ENCODE data around the gene ZSWIM6. TPM values are rescaled to one million over a fixed set of nuclear protein-coding genes. Genes with fewer than 3 reads are reported as not detected.
A peak's percentile ranks its signal among the peaks of the same experiment; 100 is the strongest.
"Not testable (repeated sequence)": the region's sequence is repeated elsewhere in the genome, so short reads cannot be mapped to it uniquely, and the experiment has no call there.

The ZSWIM6 gene
- total RNA-seq, 1 donor from 2014 or later, result 9.9 TPM

GRCh38 chr5:61413205-61413604, 81.1 kb downstream of the ZSWIM6 start:
- not testable (repeated sequence) for H3K27ac ChIP-seq (ENCODE audit: low read depth, low read length); H3K36me3 ChIP-seq (ENCODE audit: control insufficient read depth in 3 of 3, insufficient read depth in 3 of 3, low read length in 3 of 3); H3K4me3 ChIP-seq (ENCODE audit: low read length in 3 of 3); H3K27me3 ChIP-seq (ENCODE audit: control insufficient read depth in 3 of 3, insufficient read depth in 3 of 3, low read length in 3 of 3); H3K9me3 ChIP-seq (ENCODE audit: control insufficient read depth in 3 of 3, low read length in 3 of 3); H3K9ac ChIP-seq (ENCODE audit: low read depth in 1 of 3, low read length in 3 of 3)
- H3K4me1 ChIP-seq (ENCODE audit: control insufficient read depth in 3 of 3, insufficient read depth in 3 of 3, low read length in 3 of 3), result peaks cover 4 to 13% (median 7%) of the 10 kb centered on the region in 3 donors

- no peak overlapping the region for H3K4me3 ChIP-seq (ENCODE audit: low read length in 3 of 3)
Measured at GRCh38 chr5:61414806-61415205, 82.7 kb downstream of the ZSWIM6 start.

GRCh38 chr5:61416010-61416409, 84.0 kb downstream of the ZSWIM6 start:
- Histone ChIP-seq H3K9me3 (ENCODE audit: control insufficient read depth in 3 of 3, low read length in 3 of 3) (no peaks in the 10 kb centered on the region), H3K27ac (ENCODE audit: low read depth, low read length) (no peak overlapping the region), H3K4me1 (ENCODE audit: control insufficient read depth in 3 of 3, insufficient read depth in 3 of 3, low read length in 3 of 3) (peaks cover 0 to 3% (median 0%) of the 10 kb centered on the region in 3 donors), H3K27me3 (ENCODE audit: control insufficient read depth in 3 of 3, insufficient read depth in 3 of 3, low read length in 3 of 3) (no peaks in the 10 kb centered on the region), H3K36me3 (ENCODE audit: control insufficient read depth in 3 of 3, insufficient read depth in 3 of 3, low read length in 3 of 3) (no peaks in the 10 kb centered on the region), H3K4me3 (ENCODE audit: low read length in 3 of 3) (no peak overlapping the region), H3K9ac (ENCODE audit: low read depth in 1 of 3, low read length in 3 of 3) (no peak overlapping the region)

More at GRCh38 chr5:61414806-61415205, 82.7 kb downstream of the ZSWIM6 start:
- Histone ChIP-seq H3K36me3 (ENCODE audit: control insufficient read depth in 3 of 3, insufficient read depth in 3 of 3, low read length in 3 of 3) (no peaks in the 10 kb centered on the region), H3K9me3 (ENCODE audit: control insufficient read depth in 3 of 3, low read length in 3 of 3) (no peaks in the 10 kb centered on the region), H3K27me3 (ENCODE audit: control insufficient read depth in 3 of 3, insufficient read depth in 3 of 3, low read length in 3 of 3) (no peaks in the 10 kb centered on the region), H3K9ac (ENCODE audit: low read depth in 1 of 3, low read length in 3 of 3) (no peak overlapping the region), H3K27ac (ENCODE audit: low read depth, low read length) (no peak overlapping the region), H3K4me1 (ENCODE audit: control insufficient read depth in 3 of 3, insufficient read depth in 3 of 3, low read length in 3 of 3) (peaks cover 0 to 3% (median 3%) of the 10 kb centered on the region in 3 donors)

- Histone ChIP-seq H3K36me3 (ENCODE audit: control insufficient read depth in 3 of 3, insufficient read depth in 3 of 3, low read length in 3 of 3) (no peaks in the 10 kb centered on the region), H3K4me3 (ENCODE audit: low read length in 3 of 3) (no peak overlapping the region), H3K4me1 (ENCODE audit: control insufficient read depth in 3 of 3, insufficient read depth in 3 of 3, low read length in 3 of 3) (peaks cover 0 to 3% (median 0%) of the 10 kb centered on the region in 3 donors), H3K27ac (ENCODE audit: low read depth, low read length) (no peak overlapping the region), H3K27me3 (ENCODE audit: control insufficient read depth in 3 of 3, insufficient read depth in 3 of 3, low read length in 3 of 3) (no peaks in the 10 kb centered on the region), H3K9me3 (ENCODE audit: control insufficient read depth in 3 of 3, low read length in 3 of 3) (no peaks in the 10 kb centered on the region), H3K9ac (ENCODE audit: low read depth in 1 of 3, low read length in 3 of 3) (no peak overlapping the region)
Measured at GRCh38 chr5:61416420-61416819, 84.4 kb downstream of the ZSWIM6 start.

GRCh38 chr5:61417340-61417739, 85.3 kb downstream of the ZSWIM6 start:
- Histone ChIP-seq H3K9me3 (ENCODE audit: control insufficient read depth in 3 of 3, low read length in 3 of 3) (no peaks in the 10 kb centered on the region), H3K4me1 (ENCODE audit: control insufficient read depth in 3 of 3, insufficient read depth in 3 of 3, low read length in 3 of 3) (peaks cover 0 to 3% (median 0%) of the 10 kb centered on the region in 3 donors), H3K4me3 (ENCODE audit: low read length in 3 of 3) (no peak overlapping the region), H3K27me3 (ENCODE audit: control insufficient read depth in 3 of 3, insufficient read depth in 3 of 3, low read length in 3 of 3) (no peaks in the 10 kb centered on the region), H3K9ac (ENCODE audit: low read depth in 1 of 3, low read length in 3 of 3) (no peak overlapping the region), H3K27ac (ENCODE audit: low read depth, low read length) (no peak overlapping the region), H3K36me3 (ENCODE audit: control insufficient read depth in 3 of 3, insufficient read depth in 3 of 3, low read length in 3 of 3) (no peaks in the 10 kb centered on the region)

- Histone ChIP-seq H3K4me3 (ENCODE audit: low read length in 3 of 3) (no peak overlapping the region), H3K27me3 (ENCODE audit: control insufficient read depth in 3 of 3, insufficient read depth in 3 of 3, low read length in 3 of 3) (no peaks in the 10 kb centered on the region), H3K4me1 (ENCODE audit: control insufficient read depth in 3 of 3, insufficient read depth in 3 of 3, low read length in 3 of 3) (peaks cover 0 to 3% (median 0%) of the 10 kb centered on the region in 3 donors), H3K9ac (ENCODE audit: low read depth in 1 of 3, low read length in 3 of 3) (no peak overlapping the region), H3K27ac (ENCODE audit: low read depth, low read length) (no peak overlapping the region), H3K36me3 (ENCODE audit: control insufficient read depth in 3 of 3, insufficient read depth in 3 of 3, low read length in 3 of 3) (no peaks in the 10 kb centered on the region), H3K9me3 (ENCODE audit: control insufficient read depth in 3 of 3, low read length in 3 of 3) (no peaks in the 10 kb centered on the region)
Measured at GRCh38 chr5:61417851-61418250, 85.8 kb downstream of the ZSWIM6 start.

GRCh38 chr5:61419106-61419505, 87.0 kb downstream of the ZSWIM6 start:
- no peak overlapping the region for H3K27ac ChIP-seq (ENCODE audit: low read depth, low read length)
- no peaks in the 10 kb centered on the region for H3K27me3 ChIP-seq (ENCODE audit: control insufficient read depth in 3 of 3, insufficient read depth in 3 of 3, low read length in 3 of 3)
- H3K9ac ChIP-seq (ENCODE audit: low read depth in 1 of 3, low read length in 3 of 3), result no peak overlapping the region
- H3K4me1 ChIP-seq (ENCODE audit: control insufficient read depth in 3 of 3, insufficient read depth in 3 of 3, low read length in 3 of 3), result peaks cover 4 to 10% (median 8%) of the 10 kb centered on the region in 3 donors
- H3K9me3 ChIP-seq (ENCODE audit: control insufficient read depth in 3 of 3, low read length in 3 of 3), result no peaks in the 10 kb centered on the region
- no peak overlapping the region for H3K4me3 ChIP-seq (ENCODE audit: low read length in 3 of 3)
- no peaks in the 10 kb centered on the region for H3K36me3 ChIP-seq (ENCODE audit: control insufficient read depth in 3 of 3, insufficient read depth in 3 of 3, low read length in 3 of 3)

- Histone ChIP-seq H3K9me3 (ENCODE audit: control insufficient read depth in 3 of 3, low read length in 3 of 3) (no peaks in the 10 kb centered on the region), H3K27ac (ENCODE audit: low read depth, low read length) (no peak overlapping the region), H3K36me3 (ENCODE audit: control insufficient read depth in 3 of 3, insufficient read depth in 3 of 3, low read length in 3 of 3) (no peaks in the 10 kb centered on the region), H3K9ac (ENCODE audit: low read depth in 1 of 3, low read length in 3 of 3) (no peak overlapping the region), H3K4me3 (ENCODE audit: low read length in 3 of 3) (no peak overlapping the region), H3K27me3 (ENCODE audit: control insufficient read depth in 3 of 3, insufficient read depth in 3 of 3, low read length in 3 of 3) (no peaks in the 10 kb centered on the region), H3K4me1 (ENCODE audit: control insufficient read depth in 3 of 3, insufficient read depth in 3 of 3, low read length in 3 of 3) (peaks cover 8 to 10% (median 8%) of the 10 kb centered on the region in 3 donors)
Measured at GRCh38 chr5:61420016-61420415, 88.0 kb downstream of the ZSWIM6 start.

- not testable (repeated sequence) for H3K27ac ChIP-seq (ENCODE audit: low read depth, low read length); H3K9me3 ChIP-seq (ENCODE audit: control insufficient read depth in 3 of 3, low read length in 3 of 3); H3K9ac ChIP-seq (ENCODE audit: low read depth in 1 of 3, low read length in 3 of 3); H3K36me3 ChIP-seq (ENCODE audit: control insufficient read depth in 3 of 3, insufficient read depth in 3 of 3, low read length in 3 of 3); H3K27me3 ChIP-seq (ENCODE audit: control insufficient read depth in 3 of 3, insufficient read depth in 3 of 3, low read length in 3 of 3); H3K4me3 ChIP-seq (ENCODE audit: low read length in 3 of 3)
- H3K4me1 ChIP-seq (ENCODE audit: control insufficient read depth in 3 of 3, insufficient read depth in 3 of 3, low read length in 3 of 3), result peaks cover 8 to 16% (median 15%) of the 10 kb centered on the region in 3 donors
Measured at GRCh38 chr5:61421262-61421661, 89.2 kb downstream of the ZSWIM6 start.

- Histone ChIP-seq H3K9ac (ENCODE audit: low read depth in 1 of 3, low read length in 3 of 3) (peak overlapping the region in 2 of 3 donors; percentile 14 to 28), H3K27me3 (ENCODE audit: control insufficient read depth in 3 of 3, insufficient read depth in 3 of 3, low read length in 3 of 3) (no peaks in the 10 kb centered on the region), H3K4me3 (ENCODE audit: low read length in 3 of 3) (peak overlapping the region in 2 of 3 donors; percentile 25 to 54), H3K27ac (ENCODE audit: low read depth, low read length) (no peak overlapping the region), H3K9me3 (ENCODE audit: control insufficient read depth in 3 of 3, low read length in 3 of 3) (no peaks in the 10 kb centered on the region), H3K4me1 (ENCODE audit: control insufficient read depth in 3 of 3, insufficient read depth in 3 of 3, low read length in 3 of 3) (peaks cover 8 to 16% (median 15%) of the 10 kb centered on the region in 3 donors), H3K36me3 (ENCODE audit: control insufficient read depth in 3 of 3, insufficient read depth in 3 of 3, low read length in 3 of 3) (no peaks in the 10 kb centered on the region)
Measured at GRCh38 chr5:61423487-61424145, 91.6 kb downstream of the ZSWIM6 start.
